ENCODE data around the gene LYPLAL1.
"Not testable (repeated sequence)": the region's sequence is repeated elsewhere in the genome, so short reads cannot be mapped to it uniquely, and the experiment has no call there.

Gene LYPLAL1

GRCh38 chr1:219171192-219171935 lies 2.3 kb upstream of the LYPLAL1 start:
- DNase-seq, result no peak

DNA sequence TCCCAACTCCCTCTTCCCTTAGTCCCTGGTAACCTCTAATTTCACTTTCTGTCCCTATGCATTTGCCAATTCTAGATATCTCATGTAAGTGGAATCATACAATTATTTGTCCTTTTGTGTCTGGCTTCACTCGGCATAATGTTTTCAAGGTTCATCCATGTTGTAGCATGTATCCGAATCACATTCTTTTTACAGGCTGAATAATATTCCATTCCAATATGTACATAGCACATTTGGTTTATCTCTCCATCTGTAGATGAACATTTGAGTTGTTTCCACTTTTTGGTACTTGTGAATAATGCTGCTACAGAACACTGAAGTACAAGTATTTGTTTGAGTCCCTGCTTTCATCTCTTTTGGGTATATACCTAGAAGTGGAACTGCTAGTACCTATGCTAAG lies 857 bp upstream of the LYPLAL1 start:
- no peak for DNase-seq

GRCh38 chr1:219173434-219173757 lies 282 bp upstream of the LYPLAL1 start:
- DNase-seq, result no peak

DNA sequence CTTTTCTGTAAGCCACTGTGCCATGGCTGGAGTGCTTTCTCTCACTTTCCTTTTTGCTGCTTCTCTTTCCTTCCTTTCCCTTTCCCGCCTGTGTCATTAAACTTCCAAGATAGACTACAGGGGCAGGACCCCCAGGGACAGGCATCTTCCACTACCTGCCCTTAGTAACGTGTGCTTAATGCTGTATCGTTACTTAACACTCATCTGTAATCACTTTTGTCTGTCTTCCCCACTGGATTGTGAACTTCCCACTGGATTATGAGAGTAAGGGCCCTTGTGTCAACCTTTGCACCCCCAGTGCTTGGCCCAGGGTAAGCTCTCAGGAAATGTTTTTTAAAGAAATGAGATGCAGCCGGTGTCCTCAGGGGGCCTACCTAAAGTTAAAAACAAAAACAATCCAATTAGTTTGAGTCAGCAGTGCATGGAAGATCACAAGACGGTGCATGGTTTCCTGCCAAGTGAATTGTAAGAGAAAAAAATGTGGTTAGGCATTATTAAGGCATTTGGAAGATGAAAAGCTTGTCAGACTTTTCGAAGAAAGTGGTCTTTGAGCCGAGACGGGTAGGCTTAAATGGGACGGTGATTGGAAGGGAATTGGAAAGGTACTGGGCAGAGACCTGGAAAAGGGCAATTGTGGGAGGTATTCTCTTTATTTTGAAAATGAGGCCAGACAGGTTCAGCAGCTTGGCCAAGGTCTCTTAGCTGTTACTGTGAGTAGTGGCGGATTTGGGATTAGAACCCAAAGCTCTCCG lies 958 bp downstream of the LYPLAL1 start:
- DNase-seq, result no peak

GRCh38 chr1:219175212-219175564 lies 1.5 kb downstream of the LYPLAL1 start:
- no peak for DNase-seq

GRCh38 chr1:219176168-219176567 lies 2.5 kb downstream of the LYPLAL1 start:
- DNase-seq, result no peak

- DNase-seq, result no peak
Observed at GRCh38 chr1:219177363-219177762, 3.7 kb downstream of the LYPLAL1 start.

- no peak for DNase-seq
Observed at GRCh38 chr1:219177940-219178339, 4.3 kb downstream of the LYPLAL1 start.

- DNase-seq, result no peak
Observed at GRCh38 chr1:219179293-219179692, 5.6 kb downstream of the LYPLAL1 start.

DNA sequence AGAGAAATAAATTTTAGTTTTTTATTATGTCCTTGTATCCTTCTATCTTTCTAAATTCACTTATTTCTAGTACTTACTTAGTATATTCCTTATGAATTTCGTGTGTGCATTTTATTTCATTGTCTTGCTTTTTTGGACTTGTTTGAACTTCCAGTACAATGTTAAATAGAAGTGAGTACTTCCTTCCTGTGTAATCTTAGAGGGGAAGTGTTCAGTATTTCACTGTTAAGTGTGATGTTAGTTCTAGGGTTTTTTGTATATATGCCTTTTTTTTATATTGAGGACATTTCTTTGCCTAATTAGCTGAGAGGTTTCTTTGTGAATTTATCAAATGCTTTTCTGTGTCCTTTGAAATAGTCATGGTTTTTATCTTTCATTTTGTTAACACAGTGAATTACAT lies 10.7 kb downstream of the LYPLAL1 start:
- no peak for DNase-seq

DNA sequence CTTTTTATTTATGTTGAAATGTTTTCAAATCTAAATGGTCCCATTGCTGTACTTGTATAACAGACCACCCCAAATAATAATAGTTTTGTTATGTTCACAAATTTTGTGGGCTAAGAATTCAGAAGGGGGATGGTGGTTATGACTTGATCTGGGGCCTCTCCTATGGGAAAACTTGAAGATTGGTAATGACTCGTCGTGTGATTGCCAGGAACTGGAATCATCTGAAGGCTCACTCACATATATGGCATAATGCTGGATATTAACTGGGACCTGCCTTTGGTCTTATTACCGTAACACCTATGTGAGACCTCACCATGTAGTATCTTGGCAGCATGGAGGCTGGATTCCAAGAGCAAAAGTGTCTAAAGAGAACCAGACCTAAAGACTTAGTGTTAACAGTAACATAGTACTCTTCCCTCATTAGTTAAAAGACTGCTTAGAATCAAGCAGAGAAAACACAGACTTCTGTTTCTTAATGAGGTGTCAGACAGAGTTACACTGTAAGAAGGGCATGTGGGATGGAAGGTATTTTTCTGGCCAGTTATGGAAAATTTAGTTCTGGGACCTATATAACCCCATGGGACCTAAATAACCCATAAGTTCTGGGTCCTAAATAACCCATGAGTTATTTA lies 11.9 kb downstream of the LYPLAL1 start:
- DNase-seq, result no peak

DNA sequence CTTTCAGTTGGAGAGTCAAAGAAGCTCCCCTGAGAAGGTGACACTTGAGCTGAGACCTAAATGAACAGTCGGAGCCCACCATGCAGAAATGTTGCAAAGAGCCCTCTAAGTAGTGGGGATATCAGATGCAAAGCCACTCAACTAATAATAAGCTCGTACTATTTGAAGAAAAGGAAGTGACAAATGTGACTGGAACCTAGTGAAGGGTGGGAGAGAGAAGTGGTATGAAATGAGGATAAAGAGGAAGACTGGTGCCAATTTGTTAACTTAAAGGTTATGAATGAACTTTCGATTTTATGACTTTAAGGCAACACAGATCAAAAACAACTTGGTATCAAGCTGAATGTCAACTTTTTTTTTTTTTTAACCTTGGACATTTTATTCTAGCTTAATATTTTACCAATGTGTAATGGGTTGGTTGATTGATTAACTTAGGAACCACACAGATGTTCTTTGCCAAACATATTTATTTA lies 14.7 kb downstream of the LYPLAL1 start:
- DNase-seq, result no peak

- DNase-seq, result no peak
Observed at GRCh38 chr1:219189021-219189824, 15.5 kb downstream of the LYPLAL1 start.

GRCh38 chr1:219189952-219190351 lies 16.3 kb downstream of the LYPLAL1 start:
- no peak for DNase-seq

DNA sequence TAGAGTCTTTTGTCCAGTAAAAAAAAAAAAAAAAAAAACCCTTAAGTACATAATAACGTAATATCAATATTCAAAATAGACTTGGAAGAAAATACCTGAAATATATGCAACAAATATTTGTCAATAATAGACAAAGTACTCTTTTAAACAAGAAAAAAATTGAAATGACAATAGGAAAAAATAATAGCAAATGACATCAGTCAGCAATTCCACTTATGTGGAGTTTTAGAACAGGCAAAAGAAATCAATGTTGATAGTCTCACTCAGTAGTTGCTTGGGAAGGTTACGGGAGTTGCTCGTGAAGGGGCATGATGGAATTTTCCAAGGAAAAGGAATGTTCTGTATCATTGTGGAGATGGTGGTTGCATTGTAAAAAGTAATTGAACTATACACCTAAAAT lies 16.9 kb downstream of the LYPLAL1 start:
- DNase-seq, result no peak

GRCh38 chr1:219195833-219196232 lies 22.2 kb downstream of the LYPLAL1 start:
- DNase-seq, result not testable (repeated sequence)

GRCh38 chr1:219201656-219202055 lies 28.0 kb downstream of the LYPLAL1 start:
- no peak for DNase-seq

DNA sequence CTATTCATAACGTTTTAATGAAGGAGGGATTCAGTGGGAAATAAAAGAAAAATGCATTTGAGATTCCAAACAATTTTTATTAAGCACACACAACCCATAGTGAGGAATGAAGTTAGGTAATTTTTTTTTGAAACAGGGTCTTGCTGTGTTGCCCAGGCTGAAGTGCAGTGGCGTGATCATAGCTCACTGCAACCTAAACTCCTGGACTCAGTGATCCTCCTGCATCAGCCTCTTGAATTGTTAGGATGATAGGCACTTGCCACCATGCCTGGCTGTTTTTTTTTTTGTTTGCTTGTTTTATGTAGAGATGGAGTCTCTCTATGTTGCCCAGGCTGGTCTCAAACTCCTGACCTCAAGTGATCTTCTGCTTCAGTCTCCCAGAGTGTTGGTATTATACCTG lies 28.9 kb downstream of the LYPLAL1 start:
- no peak for DNase-seq

DNA sequence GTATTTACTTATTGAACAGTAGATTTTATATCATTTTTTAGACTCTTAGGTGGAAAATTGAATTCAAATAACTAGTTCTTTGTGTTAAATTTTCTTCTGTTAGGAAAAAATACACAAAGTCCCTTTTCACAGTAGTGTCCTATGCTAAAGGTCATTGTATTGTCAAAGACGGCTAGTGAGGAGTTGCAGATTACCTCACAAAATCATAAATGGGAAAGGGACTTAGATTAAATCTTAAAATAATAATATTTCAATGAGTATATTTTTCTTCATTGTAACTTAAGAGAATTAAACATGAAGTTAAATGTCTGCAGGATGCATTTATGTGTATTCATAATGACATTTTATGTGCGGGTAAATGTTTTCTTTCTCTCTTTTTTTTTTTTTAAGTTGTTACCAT lies 32.7 kb downstream of the LYPLAL1 start:
- DNase-seq, result no peak

GRCh38 chr1:219209578-219209977 lies 35.9 kb downstream of the LYPLAL1 start:
- DNase-seq, result no peak

GRCh38 chr1:219210067-219210466 lies 36.4 kb downstream of the LYPLAL1 start:
- no peak for DNase-seq

DNA sequence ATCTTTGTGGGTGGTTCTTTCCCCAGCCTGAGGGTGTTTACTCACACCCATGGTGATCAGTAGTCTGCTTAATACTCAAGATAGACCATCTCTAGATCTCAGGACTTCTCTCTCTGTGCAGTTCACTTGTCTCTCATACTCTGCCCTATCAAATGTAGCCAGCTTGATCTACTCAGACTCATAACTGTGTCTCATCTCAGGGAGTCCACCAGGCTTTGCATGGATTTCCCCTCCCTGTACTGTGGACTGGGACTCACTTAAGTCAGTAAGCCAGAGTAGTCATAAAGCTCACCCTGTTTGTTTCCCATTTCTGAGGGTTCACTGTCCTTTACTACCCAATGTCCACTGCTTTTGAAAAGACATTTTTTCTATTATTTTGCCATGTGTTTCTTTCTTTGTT lies 41.8 kb downstream of the LYPLAL1 start:
- no peak for DNase-seq

- DNase-seq, result no peak
Observed at GRCh38 chr1:219220945-219221344, 47.3 kb downstream of the LYPLAL1 start.
